ENCODE results near the gene FAM13B.
A peak's percentile ranks its signal among the peaks of the same experiment; 100 is the strongest.

The FAM13B gene

GRCh38 chr5:138022912-138023311, 10.0 kb downstream of the FAM13B start:
- no peak overlapping the region for H3K4me3 ChIP-seq (ENCODE audit: low read length)
- TF ChIP-seq CTCF (conservative IDR thresholded peaks at IDR 0.05; ENCODE audit: low read length): no peak
- DNase-seq (ENCODE audit: low read depth): no peak

GRCh38 chr5:138021771-138022170, 11.1 kb downstream of the FAM13B start:
- H3K4me3 ChIP-seq (ENCODE audit: low read length): no peak overlapping the region
- no peak for DNase-seq (ENCODE audit: low read depth)
- no peak for TF ChIP-seq CTCF (conservative IDR thresholded peaks at IDR 0.05; ENCODE audit: low read length)

- H3K4me3 ChIP-seq (ENCODE audit: low read length): no peak overlapping the region
- TF ChIP-seq CTCF (conservative IDR thresholded peaks at IDR 0.05; ENCODE audit: low read length): no peak
- peak; percentile 40 for DNase-seq (ENCODE audit: low read depth)
These were observed 14.0 kb downstream of the FAM13B start for GRCh38 chr5:138018849-138019248.

GRCh38 chr5:138015916-138016315, 17.0 kb downstream of the FAM13B start:
- H3K4me3 ChIP-seq (ENCODE audit: low read length): no peak overlapping the region

GRCh38 chr5:138011991-138012390, 20.9 kb downstream of the FAM13B start:
- TF ChIP-seq CTCF (conservative IDR thresholded peaks at IDR 0.05; ENCODE audit: low read length): no peak
- H3K4me3 ChIP-seq (ENCODE audit: low read length): no peak overlapping the region
- DNase-seq (ENCODE audit: low read depth): no peak

More at GRCh38 chr5:138015916-138016315, 17.0 kb downstream of the FAM13B start:
- no peak for DNase-seq (ENCODE audit: low read depth)
- TF ChIP-seq CTCF (conservative IDR thresholded peaks at IDR 0.05; ENCODE audit: low read length): no peak

- TF ChIP-seq CTCF (conservative IDR thresholded peaks at IDR 0.05; ENCODE audit: low read length): no peak
- no peak overlapping the region for H3K4me3 ChIP-seq (ENCODE audit: low read length)
- DNase-seq (ENCODE audit: low read depth): peak; percentile 5
These were observed 32.7 kb downstream of the FAM13B start for GRCh38 chr5:138000102-138000723.

GRCh38 chr5:137997726-137998213, 35.1 kb downstream of the FAM13B start:
- no peak for DNase-seq (ENCODE audit: low read depth)
- TF ChIP-seq CTCF (conservative IDR thresholded peaks at IDR 0.05; ENCODE audit: low read length): no peak
- no peak overlapping the region for H3K4me3 ChIP-seq (ENCODE audit: low read length)
